MM.1S (cell line): ENCODE data around the gene IRF2BPL.

Source experiments
- DNase-seq: peaks from one replicate; pipeline ENCODE4 v3.0.0-alpha.2; 2015
- H2AFZ ChIP-seq: fragments of 300-600 bp; sonication (generic); 2 replicates; pipeline ENCODE4 v1.6.0; 2016; ENCODE audit warnings: antibody characterized with exemption, low read length
- H3F3A ChIP-seq: fragments of 300-600 bp; sonication (generic); 2 replicates; pipeline ENCODE4 v1.6.1; 2016; ENCODE audit warnings: mild to moderate bottlenecking, antibody characterized with exemption, low read length, moderate library complexity, mixed read lengths; ENCODE audit not compliant: insufficient read depth
- H3K27ac ChIP-seq: fragments of 300-600 bp; sonication (generic); 2 replicates; pipeline ENCODE4 v1.5.1; 2016; ENCODE audit warnings: mild to moderate bottlenecking, low read length
- H3K27me3 ChIP-seq: fragments of 300-600 bp; sonication (generic); replicated peaks from 2 replicates; pipeline ENCODE4 v1.6.0; 2016; ENCODE audit warnings: low read length; ENCODE audit not compliant: insufficient read depth
- H3K36me3 ChIP-seq: fragments of 300-600 bp; sonication (generic); replicated peaks from 2 replicates; pipeline ENCODE4 v1.6.1; 2016; ENCODE audit warnings: mild to moderate bottlenecking, low read length, mixed read lengths; ENCODE audit not compliant: insufficient read depth
- H3K4me1 ChIP-seq: fragments of 300-600 bp; sonication (generic); 2 replicates; pipeline ENCODE4 v1.6.1; 2016; ENCODE audit warnings: low read length, mixed read lengths
- H3K4me2 ChIP-seq: fragments of 300-600 bp; sonication (generic); 2 replicates; pipeline ENCODE4 v1.6.0; 2016; ENCODE audit warnings: low read depth, low read length
- H3K4me3 ChIP-seq: fragments of 300-600 bp; sonication (generic); 2 replicates; pipeline ENCODE4 v1.5.1; 2016; ENCODE audit warnings: low read length, mixed read lengths
- H3K79me2 ChIP-seq: fragments of 300-600 bp; sonication (generic); 2 replicates; pipeline ENCODE4 v1.6.1; 2016; ENCODE audit warnings: mixed run types, low read length, mixed read lengths
- H3K9ac ChIP-seq: fragments of 300-600 bp; sonication (generic); 2 replicates; pipeline ENCODE4 v1.6.1; 2016; ENCODE audit warnings: low read length, mixed read lengths
- H3K9me2 ChIP-seq: fragments of 300-600 bp; sonication (generic); replicated peaks from 2 replicates; pipeline ENCODE4 v1.6.1; 2016; ENCODE audit warnings: mild to moderate bottlenecking, low read length, mixed read lengths; ENCODE audit not compliant: insufficient read depth
- H3K9me3 ChIP-seq: fragments of 300-600 bp; sonication (generic); replicated peaks from 2 replicates; pipeline ENCODE4 v1.6.1; 2016; ENCODE audit warnings: mild to moderate bottlenecking, low read length, mixed read lengths; ENCODE audit not compliant: insufficient read depth
- H4K20me1 ChIP-seq: fragments of 300-600 bp; sonication (generic); 2 replicates; pipeline ENCODE4 v1.6.1; 2016; ENCODE audit warnings: mild to moderate bottlenecking, low read length, moderate library complexity, mixed read lengths; ENCODE audit not compliant: insufficient read depth
- EZH2 ChIP-seq: fragments of 300-600 bp; sonication (generic); optimal IDR thresholded peaks from 2 replicates; pipeline ENCODE3; 2017; ENCODE audit warnings: low read depth, mild to moderate bottlenecking, antibody characterized with exemption, low read length, mixed read lengths
- EZH2phosphoT487 ChIP-seq: fragments of 300-600 bp; sonication (generic); IDR thresholded peaks from 2 replicates; pipeline ENCODE4 v1.6.1; 2018; ENCODE audit warnings: antibody characterized with exemption, low read length
- TF ChIP-seq, protein P1 (sequence below): fragments of 300-600 bp; sonication (generic); IDR thresholded peaks from 2 replicates; pipeline ENCODE4 v1.5.1; 2016; ENCODE audit warnings: antibody characterized with exemption, low read length, mixed read lengths

The IRF2BPL gene

DNA sequence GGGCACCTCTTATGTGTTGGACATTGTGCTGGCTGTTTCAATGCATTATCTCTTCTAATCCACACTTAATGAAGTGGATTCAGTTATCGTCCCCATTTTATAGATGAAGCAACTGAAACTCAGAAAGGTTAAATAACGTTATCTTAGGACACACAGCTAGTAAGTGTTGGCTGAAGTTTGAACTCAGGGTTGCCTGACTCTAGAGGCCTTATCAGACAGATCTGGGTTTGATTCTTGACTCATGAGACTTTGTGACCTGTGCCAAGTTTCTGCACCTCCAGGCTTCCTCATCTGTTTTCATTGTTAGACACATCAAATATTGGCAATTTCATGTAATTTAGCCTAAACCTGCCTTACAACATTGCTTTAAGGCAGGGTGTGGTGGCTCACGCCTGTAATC, 18.2 kb upstream of the IRF2BPL start:
- Histone ChIP-seq H3K4me3 (no peak overlapping the region), H3F3A (peaks cover 5% of the 10 kb centered on the region; the same call in 1 of the 2 replicates), H3K4me1 (peaks cover 14% of the 10 kb centered on the region), H3K79me2 (no peaks in the 10 kb centered on the region), H3K9ac (no peak overlapping the region), H2AFZ (no peak overlapping the region), H4K20me1 (no peaks in the 10 kb centered on the region), H3K27ac (no peak overlapping the region), H3K9me3 (no peaks in the 10 kb centered on the region), H3K27me3 (no peaks in the 10 kb centered on the region), H3K9me2 (no peaks in the 10 kb centered on the region), H3K36me3 (no peaks in the 10 kb centered on the region), H3K4me2 (no peak overlapping the region)
- TF ChIP-seq EZH2 (no peak), EZH2phosphoT487 (no peak)
- TF ChIP-seq, protein P1, sequence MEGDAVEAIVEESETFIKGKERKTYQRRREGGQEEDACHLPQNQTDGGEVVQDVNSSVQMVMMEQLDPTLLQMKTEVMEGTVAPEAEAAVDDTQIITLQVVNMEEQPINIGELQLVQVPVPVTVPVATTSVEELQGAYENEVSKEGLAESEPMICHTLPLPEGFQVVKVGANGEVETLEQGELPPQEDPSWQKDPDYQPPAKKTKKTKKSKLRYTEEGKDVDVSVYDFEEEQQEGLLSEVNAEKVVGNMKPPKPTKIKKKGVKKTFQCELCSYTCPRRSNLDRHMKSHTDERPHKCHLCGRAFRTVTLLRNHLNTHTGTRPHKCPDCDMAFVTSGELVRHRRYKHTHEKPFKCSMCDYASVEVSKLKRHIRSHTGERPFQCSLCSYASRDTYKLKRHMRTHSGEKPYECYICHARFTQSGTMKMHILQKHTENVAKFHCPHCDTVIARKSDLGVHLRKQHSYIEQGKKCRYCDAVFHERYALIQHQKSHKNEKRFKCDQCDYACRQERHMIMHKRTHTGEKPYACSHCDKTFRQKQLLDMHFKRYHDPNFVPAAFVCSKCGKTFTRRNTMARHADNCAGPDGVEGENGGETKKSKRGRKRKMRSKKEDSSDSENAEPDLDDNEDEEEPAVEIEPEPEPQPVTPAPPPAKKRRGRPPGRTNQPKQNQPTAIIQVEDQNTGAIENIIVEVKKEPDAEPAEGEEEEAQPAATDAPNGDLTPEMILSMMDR, result no peak
- DNase-seq, result no peak

DNA sequence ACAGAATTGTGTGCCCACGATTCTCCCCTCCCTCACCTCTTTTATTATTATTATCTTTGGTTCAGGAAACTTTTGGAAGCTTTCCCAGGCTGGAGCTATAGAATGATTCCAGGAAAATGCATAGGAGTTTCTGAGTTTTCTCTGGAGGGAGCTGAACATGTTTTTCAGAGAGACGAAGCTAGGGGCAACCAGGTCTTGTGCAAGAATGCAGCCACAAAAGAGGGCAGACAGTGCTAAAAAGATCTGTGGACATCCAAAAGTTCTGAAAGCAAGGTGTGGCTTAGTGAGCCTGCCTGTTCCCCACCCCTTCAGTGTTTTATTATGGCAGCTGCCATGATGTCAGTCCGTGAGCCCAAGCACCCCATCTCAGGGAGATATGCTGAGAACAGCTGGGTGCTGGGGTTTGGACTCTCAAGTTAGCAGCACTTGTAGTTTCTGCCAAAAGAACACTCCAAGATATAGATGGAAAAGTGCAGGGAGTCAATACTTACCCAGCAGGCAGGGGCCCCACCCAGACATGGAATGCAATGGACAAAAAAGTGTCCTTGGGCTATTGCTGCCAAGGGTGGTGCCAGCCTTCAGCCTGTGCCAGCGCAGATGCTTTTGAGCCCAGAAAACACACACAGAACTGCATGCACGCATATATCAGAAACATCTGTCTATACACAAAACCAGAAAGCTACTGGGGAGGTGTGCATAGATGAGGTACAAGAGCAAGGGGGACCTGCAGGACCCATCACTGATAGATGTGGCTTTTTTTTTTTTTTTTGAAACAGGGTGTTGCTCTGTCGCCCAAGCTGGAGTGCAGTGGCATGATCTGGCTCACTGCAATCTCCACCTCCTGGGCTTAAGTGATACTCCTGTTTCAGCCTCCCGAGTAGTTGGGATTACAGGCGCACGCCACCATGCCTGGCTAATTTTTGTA, 17.0 kb upstream of the IRF2BPL start:
- TF ChIP-seq EZH2 (no peak), EZH2phosphoT487 (no peak)
- TF ChIP-seq, protein P1, result no peak
- Histone ChIP-seq H3K9me2 (no peaks in the 10 kb centered on the region), H3K9ac (no peak overlapping the region), H3K27me3 (no peaks in the 10 kb centered on the region), H3K4me3 (no peak overlapping the region), H3K79me2 (no peaks in the 10 kb centered on the region), H3K36me3 (no peaks in the 10 kb centered on the region), H3K9me3 (no peaks in the 10 kb centered on the region), H3K4me2 (no peak overlapping the region), H3F3A (peaks cover 11% of the 10 kb centered on the region), H4K20me1 (no peaks in the 10 kb centered on the region), H3K4me1 (peaks cover 26% of the 10 kb centered on the region), H3K27ac (no peak overlapping the region), H2AFZ (no peak overlapping the region)
- no peak for DNase-seq

DNA sequence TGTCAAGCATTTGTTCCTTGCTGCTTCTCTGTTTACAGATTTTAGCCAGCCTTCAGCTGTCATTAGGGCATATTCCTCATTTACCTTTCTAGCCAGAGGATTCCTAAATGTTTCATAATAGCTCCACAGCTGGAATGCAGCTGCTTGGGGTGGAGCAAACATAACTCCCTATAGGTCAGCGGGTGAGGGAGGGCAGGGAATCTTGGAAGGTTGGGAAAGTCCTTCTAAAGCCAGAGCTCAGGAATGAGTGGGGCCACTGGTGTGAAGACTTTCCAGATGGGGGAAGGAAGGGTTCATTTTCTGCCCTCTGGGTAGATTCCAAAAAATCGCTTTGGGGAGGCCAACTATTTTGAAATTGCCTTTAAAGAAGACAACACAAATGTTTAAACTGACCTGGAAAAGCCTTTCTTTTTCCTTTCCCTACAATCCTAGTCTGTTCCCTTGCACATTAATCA, 16.3 kb upstream of the IRF2BPL start:
- H2AFZ ChIP-seq, result no peak overlapping the region

More for the DNA sequence above, 16.3 kb upstream of the IRF2BPL start:
- Histone ChIP-seq H3K9me2 (no peaks in the 10 kb centered on the region), H3K4me1 (peaks cover 28% of the 10 kb centered on the region), H3K9ac (no peak overlapping the region), H3K27me3 (no peaks in the 10 kb centered on the region), H4K20me1 (no peaks in the 10 kb centered on the region), H3K4me2 (no peak overlapping the region), H3F3A (peaks cover 18% of the 10 kb centered on the region), H3K4me3 (no peak overlapping the region), H3K36me3 (no peaks in the 10 kb centered on the region), H3K9me3 (no peaks in the 10 kb centered on the region), H3K27ac (no peak overlapping the region), H3K79me2 (no peaks in the 10 kb centered on the region)
- DNase-seq, result no peak
- TF ChIP-seq, protein P1, result no peak
- TF ChIP-seq EZH2phosphoT487 (no peak), EZH2 (no peak)
